HG03066 (cell line): Measurements from ENCODE around the gene FAM3D.

ENCODE experiments used
- ATAC-seq: cut with Tn5 transposase; IDR thresholded peaks from one replicate; pipeline ENCODE4 v1.9.1; 2021; ENCODE audit warnings: low read depth; ENCODE audit not compliant: unreplicated experiment

The FAM3D gene

GRCh38 chr3:58604031-58604430 is 62.5 kb downstream of the FAM3D start:
- no peak for ATAC-seq

GRCh38 chr3:58603606-58604005 is 63.0 kb downstream of the FAM3D start:
- no peak for ATAC-seq

DNA sequence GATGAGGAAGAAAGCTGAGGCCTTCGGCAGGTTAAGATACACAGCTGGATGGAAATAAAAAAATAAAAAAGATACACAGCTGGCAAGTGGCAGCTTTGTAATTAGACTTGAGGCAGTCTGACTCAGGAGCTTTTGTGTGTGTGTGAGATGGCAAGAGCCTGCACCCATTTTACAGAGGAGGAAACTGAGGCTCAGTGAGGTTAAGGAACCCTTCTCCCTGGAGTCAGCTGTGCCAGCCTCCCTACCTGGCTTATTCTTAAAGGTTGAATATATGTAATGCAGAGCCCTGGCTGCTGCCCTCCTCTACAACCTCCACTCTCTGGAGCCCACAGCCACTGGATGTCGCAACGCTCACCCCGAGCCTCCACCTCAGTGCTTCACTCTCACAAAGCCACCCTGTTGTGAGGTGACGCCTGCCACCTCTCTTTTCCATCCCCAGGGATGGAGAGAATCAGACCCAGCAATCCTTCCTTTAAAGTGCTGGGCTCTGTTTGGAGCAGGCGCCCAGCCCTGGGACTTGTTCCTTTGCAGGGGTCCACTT is 68.7 kb downstream of the FAM3D start:
- ATAC-seq, result no peak

DNA sequence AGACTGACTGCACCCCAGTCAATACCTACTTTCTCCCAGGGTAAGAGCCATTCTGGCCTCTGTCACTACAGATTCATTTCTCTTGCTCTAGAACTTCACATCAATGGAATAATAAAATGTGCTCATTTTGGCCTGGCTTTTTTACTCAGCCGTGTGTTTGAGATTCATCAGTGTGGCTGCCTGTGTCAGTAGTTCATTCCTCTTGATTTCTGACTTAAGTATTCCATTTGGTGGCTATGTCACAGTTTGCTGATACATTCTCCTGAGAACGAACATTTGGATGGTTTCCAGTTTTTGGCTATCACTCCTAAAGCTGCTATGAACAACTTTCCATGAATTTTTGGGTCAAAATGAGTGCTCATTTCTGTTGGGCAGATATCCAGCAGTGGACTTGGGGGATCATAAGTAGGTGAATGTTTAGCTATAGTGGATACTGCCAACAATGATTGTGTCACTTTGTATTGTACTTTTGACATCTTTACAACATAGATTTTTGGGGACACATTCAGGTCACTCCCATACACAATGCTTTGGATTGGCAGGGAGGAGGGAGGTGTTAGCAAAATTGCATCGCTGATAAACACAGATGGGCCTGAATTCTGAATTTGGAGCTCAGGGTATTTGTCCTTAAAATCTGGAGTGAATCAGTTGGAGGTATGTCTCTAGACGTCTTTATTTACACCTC is 69.6 kb downstream of the FAM3D start:
- no peak for ATAC-seq

DNA sequence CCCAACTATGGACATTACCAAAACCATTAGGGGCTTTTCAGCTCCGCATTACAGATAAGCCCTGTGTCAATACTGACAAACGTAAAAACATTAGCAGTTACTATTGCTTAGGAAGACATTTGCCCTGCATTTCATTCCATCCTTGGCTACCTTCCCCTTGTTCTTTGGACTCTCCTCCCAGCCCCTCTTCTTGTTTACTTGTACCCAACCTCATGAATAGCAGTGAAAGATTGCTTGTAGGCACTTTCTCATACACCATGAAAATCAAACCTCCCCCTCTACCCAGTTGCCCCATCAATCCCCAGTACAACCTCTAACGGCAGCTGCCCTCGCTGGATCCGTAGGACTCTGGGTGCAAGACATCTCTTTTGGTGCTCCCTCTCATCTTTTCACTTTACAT is 72.5 kb downstream of the FAM3D start:
- no peak for ATAC-seq

DNA sequence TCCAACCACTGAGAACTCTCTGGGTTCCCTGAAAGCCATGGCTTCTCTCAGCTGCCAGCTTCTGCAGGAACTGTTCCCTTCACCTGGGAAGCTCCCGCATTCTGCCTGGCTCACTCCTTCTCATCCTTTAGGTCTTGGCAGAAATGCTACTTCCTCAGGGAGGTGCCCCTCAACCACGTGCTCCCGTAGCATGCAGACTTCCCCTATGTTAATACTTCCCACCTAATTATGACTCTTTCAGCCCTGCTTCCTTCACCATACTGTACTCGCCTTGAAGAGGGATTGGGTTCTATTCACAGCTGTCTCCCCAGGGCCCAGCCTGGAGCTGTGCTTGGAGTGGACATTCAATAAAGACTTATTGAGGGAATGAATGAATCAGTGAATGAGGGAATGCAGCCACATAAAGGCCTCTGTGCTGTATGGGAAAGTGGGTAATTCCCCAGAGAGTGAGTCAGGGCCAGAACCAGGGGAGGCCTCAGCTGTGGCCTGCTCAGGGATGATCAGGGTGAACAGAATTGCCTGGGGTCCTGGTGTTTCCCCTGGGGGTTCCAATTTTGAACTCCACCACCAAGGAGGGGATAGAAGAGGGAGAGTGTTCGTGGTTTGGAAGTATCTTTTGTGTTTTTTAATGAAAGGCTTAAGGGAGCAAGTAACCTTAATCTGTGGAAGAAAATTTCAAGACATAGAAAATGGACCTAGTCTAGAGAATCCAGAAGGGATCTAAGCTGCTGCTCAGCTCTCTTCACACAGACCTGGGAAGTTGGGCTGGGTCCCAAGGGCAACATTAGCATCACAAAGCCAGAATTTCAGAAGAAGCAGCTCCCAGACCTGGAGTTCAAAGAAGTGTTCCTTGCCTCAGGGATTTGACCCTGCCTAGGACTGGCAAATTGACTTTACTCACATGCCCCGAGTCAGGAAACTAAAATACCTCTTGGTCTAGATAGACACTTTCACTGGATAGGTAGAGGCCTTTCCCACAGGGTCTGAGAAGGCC is 74.8 kb downstream of the FAM3D start:
- ATAC-seq, result no peak

DNA sequence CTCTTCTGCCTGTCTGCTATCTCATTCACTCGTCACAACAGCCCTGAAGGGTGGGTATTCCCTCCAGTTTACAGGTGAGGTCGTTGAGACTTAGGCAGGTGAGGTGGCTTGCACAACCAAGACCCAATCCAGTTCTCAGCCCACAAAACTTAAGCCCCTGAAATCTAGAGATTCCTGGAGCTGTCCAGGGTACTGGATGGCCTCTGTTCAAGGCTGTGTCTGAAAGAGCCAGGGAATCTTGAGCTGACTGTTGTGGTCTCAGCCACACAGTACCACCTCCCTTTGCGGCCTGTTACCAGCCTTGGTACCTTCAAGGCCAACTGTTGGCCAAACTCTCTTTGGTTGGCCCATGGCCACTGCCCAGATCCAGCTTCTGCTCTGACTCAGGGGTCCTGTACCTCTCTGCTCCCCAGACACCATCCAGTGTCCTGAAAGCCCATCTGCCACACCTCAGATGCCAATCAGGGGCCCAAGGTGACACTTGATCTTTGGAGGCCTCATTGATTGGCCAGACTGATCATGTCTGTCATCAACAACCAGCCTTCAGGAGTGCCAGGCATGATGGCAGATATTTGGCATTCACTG is 78.5 kb downstream of the FAM3D start:
- ATAC-seq, result no peak

DNA sequence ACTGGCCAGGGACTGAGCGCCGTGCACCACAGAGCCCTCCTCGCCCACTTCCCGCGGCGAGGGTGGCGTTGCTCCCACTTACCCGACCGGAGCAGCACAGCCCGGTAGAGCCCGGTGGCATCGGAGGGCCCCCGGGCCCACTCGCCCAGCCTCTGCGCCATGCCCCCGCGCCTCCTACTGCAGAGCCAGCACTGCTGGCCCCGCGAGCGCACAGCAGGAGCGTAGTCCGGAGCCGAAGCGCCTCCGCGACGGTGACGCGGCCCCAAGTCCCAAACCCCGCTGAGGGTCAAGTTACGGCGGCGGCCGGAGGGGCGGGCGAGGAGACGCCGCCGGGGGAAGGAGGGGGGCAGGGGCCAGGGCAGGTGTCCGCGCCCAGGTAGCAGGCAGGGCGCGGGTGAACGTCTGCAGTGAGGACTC is 79.8 kb downstream of the FAM3D start:
- ATAC-seq, result no peak

DNA sequence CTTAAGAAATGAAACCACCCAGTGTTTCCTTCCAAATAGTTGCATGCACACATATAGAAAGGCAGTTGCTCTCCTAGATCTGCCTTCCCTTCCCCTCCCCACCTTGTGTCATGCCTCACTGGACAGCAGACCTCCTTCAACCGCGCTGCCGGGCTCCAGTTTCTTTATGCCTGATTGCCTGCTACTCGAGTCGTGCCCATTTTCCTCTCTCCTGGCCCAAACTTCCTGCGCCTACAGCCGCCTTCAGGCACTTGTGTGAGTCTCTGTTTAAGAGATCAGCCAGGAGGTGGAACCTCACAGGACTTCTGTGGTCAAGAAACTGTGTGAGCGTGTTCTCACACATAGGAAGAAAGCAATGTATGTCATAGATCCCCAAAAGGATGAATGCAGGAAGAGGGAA is 80.6 kb downstream of the FAM3D start:
- no peak for ATAC-seq

- ATAC-seq, result no peak
These were observed 81.4 kb downstream of the FAM3D start for GRCh38 chr3:58585005-58585786.

DNA sequence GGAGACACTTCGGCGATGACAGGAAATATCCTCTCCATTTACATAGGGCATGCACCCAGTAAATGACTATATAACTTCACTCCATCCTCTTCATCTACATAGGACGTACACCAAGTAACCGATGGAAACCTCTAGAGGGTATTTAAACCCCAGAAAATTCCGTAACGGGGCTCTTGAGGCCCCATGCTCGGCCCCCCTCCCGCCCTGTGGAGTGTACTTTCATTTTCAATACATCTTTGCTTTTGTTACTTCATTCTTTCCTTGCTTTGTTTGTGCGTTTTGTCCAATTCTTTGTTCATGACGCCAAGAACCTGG is 81.9 kb downstream of the FAM3D start:
- ATAC-seq, result no peak
